T-helper 1 cell treated with Interleukin-12 subunit alpha and Interleukin-12 subunit beta and Interleukin-4 antibody, amounts not matched to agents 30 μg/mL and 1 μg/mL, for 36 hours (primary cell): ENCODE data around the gene DNTT.

Experiments used
- H3K27ac Mint-ChIP-seq: one replicate; pipeline ENCODE4 v1.8.0; 2021; ENCODE audit warnings: mild to moderate bottlenecking, mixed read lengths
- H3K27me3 Mint-ChIP-seq: one replicate; pipeline ENCODE4 v1.8.0; 2021; ENCODE audit warnings: low read depth, mixed read lengths
- H3K36me3 Mint-ChIP-seq: one replicate; pipeline ENCODE4 v1.8.0; 2021; ENCODE audit warnings: low read depth, mixed read lengths
- H3K4me1 Mint-ChIP-seq: one replicate; pipeline ENCODE4 v1.8.0; 2021; ENCODE audit warnings: low read depth, mixed read lengths
- H3K4me3 Mint-ChIP-seq: one replicate; pipeline ENCODE4 v1.8.0; 2021; ENCODE audit warnings: mild to moderate bottlenecking, moderate library complexity, mixed read lengths
- H3K9me3 Mint-ChIP-seq: one replicate; pipeline ENCODE4 v1.8.0; 2021; ENCODE audit warnings: mixed read lengths

The DNTT gene

DNA sequence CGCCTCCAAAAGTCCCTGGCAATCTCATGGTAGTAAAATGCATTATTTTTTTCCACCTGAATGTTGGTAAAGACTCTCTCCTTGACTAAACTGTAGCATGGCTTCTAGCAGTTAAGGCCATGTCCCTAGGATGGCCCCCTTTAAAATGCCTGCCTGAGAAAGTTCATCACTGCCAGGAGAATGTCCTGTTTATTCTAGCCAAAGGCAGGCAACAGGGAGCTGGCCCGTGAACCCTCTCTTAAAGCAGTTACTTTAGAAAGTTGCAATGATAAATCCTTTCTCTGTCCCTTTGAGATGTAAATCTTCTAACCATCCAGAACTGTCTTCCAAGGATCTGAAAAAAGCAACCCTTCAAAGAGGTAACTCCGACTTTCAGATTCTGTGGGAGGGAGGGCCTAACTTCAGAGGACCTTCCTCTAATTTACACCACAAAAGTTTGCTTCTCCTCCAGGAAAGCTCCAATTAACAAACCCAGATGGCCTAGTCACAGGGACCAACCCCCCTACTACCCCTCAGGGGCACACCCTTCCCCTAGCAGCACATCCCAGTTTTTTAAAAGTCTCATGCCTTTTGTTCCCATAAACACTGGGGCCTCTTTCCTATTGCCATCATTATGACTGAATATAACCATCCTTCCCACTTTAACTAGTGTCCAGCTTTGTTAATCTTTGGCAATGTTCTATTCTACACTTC is 5.5 kb downstream of the DNTT start:
- Mint-ChIP-seq H3K36me3 (no peaks in the 10 kb centered on the region), H3K9me3 (no peaks in the 10 kb centered on the region), H3K27ac (no peak overlapping the region), H3K4me3 (no peak overlapping the region), H3K4me1 (no peaks in the 10 kb centered on the region), H3K27me3 (peaks cover 7% of the 10 kb centered on the region)

DNA sequence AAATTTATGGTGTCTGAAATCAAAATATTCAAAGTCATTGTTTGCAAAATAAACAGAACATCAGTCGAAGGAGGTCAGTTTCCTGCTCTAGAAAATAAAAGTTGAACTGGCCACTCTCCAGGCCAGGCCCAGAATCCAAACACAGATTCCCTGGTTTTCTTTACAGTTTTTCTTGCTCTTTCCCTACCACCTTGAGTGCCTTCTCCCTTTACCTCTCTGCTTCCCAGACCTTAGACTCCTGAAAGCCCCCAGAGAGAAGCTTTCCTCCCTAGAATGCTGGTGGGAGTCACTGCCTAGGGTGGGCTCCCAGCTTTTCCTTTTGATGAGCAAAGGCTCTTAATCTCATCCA is 6.1 kb downstream of the DNTT start:
- Mint-ChIP-seq H3K4me3 (no peak overlapping the region), H3K27ac (no peak overlapping the region), H3K27me3 (peaks cover 7% of the 10 kb centered on the region)

DNA sequence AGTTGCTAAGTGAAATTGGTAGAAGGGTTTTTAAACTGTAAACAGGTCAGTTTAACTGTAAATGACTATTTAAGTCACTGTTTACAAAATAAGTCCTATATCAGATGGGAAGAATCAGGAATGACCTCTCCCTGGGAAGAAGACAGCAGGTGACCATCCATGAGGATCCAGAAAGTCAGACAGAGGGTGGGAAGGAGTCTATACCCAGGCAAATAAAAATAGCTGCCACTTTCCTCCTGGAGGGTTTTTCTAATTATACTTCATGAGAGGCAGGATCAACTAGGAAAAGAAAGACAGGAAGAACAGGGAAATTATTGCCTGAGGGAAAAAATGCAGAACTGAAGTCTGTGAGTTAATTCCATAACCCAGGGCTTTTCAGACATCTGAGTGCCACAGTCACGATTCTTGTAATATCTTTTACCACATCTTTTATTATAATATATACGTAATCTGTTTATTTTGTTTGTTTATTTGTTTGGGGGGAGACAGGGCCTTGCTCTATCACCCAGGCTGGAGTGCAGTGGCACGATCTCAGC is 7.0 kb downstream of the DNTT start:
- Mint-ChIP-seq H3K36me3 (no peaks in the 10 kb centered on the region), H3K4me3 (no peak overlapping the region), H3K27ac (no peak overlapping the region), H3K27me3 (peaks cover 5% of the 10 kb centered on the region), H3K4me1 (no peaks in the 10 kb centered on the region), H3K9me3 (no peaks in the 10 kb centered on the region)

More for the DNA sequence above, 6.1 kb downstream of the DNTT start:
- H3K9me3 Mint-ChIP-seq, result no peaks in the 10 kb centered on the region
- no peaks in the 10 kb centered on the region for H3K36me3 Mint-ChIP-seq
- H3K4me1 Mint-ChIP-seq, result no peaks in the 10 kb centered on the region

DNA sequence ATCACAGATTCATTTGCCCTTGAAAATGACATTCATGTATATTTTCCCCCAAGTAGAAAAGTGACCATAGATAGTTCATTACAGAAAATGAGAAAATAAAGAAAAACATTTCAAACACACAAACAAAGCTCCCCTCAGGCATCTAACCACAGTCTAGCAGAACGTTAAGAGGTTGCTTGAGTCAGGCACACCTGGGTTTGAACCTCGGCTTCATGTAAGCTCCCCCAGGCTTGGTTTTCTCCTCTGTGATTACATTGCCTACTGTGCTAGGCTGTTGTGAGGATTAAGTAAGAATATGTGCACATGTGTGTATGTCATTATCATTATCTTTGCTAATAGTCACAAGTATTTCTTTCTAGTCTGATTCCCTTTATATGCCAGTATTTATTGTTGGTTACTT is 9.1 kb downstream of the DNTT start:
- Mint-ChIP-seq H3K27ac (no peak overlapping the region), H3K4me1 (no peaks in the 10 kb centered on the region), H3K9me3 (no peaks in the 10 kb centered on the region), H3K36me3 (no peaks in the 10 kb centered on the region), H3K27me3 (no peaks in the 10 kb centered on the region), H3K4me3 (no peak overlapping the region)

DNA sequence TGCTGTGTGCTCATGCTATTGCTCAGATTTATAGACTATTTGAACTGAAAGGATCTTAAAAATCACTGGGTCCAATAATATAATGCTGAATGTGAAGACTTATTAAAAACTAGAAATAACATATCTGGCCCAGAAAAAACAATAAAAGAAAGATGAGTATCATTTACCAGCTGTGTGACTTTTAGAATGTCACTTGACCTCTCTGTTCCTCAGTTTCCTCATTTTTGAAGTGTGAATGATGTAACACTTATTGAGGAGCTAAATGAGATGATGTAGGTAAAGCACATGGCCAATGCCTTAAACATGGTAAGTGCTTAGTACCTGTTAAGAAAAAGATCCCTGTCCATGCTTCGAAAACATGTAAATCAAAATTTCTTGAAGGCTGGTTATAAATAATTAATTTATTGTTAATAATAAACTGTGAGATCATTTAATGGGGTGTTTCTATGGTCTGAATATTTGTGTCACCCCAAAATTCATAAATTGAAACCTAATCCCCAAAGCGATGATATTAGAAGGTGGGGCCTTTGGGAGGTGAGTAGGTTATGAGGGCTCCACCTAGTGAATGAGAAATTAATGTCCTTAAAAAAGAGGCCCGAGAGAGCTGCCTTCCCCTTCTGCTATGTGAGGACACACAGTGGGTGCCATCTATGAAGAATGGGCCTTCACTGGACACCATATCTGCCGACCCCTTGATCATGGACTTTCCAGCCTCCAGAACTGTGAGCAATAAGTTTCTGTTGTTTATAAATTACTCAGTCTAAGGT is 13.0 kb downstream of the DNTT start:
- Mint-ChIP-seq H3K27me3 (peaks cover 12% of the 10 kb centered on the region), H3K36me3 (no peaks in the 10 kb centered on the region), H3K27ac (no peak overlapping the region)

DNA sequence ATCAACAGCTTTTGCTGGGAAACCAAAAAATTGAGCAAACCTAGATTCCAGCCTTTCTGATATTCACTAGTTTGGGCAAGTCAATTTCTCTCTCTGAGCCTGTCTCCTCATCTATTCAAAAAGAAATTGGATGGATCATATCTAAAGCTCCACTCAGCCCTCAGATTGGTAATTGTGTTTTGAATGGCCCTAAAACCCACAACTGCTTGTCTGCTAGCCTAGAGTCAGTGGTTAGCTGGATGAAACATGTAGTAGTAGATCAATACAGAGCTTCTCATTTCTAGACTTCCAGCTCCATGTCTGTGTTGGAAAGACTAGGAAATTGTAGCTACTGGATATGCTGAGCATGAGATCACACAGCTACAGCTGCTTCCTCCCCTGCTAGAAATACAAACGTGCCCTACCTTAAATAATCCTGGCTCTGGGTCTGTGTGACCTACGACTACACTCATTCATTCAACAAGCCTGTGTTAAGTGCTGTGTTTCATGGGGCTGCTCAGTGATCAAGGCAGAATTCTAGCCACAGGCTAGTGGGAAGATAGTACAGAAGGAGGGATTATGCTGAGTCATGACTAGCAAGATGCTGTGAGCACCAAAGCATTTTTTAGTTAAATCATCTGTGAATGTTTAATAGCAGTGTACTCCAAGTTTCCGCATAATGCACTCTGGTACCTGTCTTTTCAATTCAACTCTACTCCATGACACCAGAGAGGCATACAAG is 15.7 kb downstream of the DNTT start:
- Mint-ChIP-seq H3K27me3 (peaks cover 17% of the 10 kb centered on the region), H3K27ac (no peak overlapping the region), H3K4me3 (no peak overlapping the region), H3K4me1 (no peaks in the 10 kb centered on the region), H3K9me3 (no peaks in the 10 kb centered on the region), H3K36me3 (no peaks in the 10 kb centered on the region)

More for the DNA sequence above, 13.0 kb downstream of the DNTT start:
- no peak overlapping the region for H3K4me3 Mint-ChIP-seq
- H3K4me1 Mint-ChIP-seq, result no peaks in the 10 kb centered on the region
- no peaks in the 10 kb centered on the region for H3K9me3 Mint-ChIP-seq

DNA sequence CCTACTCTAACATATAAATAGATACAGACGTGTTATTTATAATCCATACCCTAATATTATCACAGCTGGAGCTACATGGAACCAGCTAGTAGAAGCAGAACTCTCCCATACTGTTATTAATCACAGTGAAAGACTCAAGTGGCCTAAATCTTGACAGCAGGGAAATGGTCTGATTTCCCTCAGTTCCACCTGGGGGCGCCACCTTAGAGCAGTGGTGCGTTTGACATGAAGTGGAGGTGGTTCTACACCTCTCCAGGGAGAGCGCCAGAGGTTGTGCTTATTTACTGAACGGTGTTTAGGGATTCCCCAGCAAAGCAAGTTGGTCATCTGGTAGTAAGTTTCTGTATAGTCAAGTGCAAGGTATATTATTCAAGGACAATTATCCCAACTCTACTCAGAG is 17.6 kb downstream of the DNTT start:
- no peak overlapping the region for H3K27ac Mint-ChIP-seq
- no peak overlapping the region for H3K4me3 Mint-ChIP-seq
- H3K4me1 Mint-ChIP-seq, result no peaks in the 10 kb centered on the region
- H3K36me3 Mint-ChIP-seq, result no peaks in the 10 kb centered on the region
- peaks cover 18% of the 10 kb centered on the region for H3K27me3 Mint-ChIP-seq
- H3K9me3 Mint-ChIP-seq, result no peaks in the 10 kb centered on the region

DNA sequence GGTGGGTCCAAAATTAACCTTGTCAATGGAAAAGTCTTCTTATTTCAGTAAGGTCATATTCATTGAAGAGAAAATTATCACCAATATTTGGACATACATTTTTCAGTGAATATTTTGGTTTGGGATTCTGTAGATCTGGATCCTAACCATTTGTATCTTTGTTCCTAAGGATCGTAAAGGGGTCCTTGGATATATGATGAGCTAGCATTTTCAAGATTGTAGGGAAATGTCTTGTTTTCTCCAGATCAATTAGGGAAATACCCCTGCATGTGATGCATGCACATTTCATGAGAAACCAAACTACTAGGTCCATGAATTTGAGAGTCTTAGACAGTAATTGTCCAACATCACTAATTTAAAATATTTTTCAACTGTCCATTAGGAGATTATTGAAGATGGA is 18.0 kb downstream of the DNTT start:
- Mint-ChIP-seq H3K9me3 (no peaks in the 10 kb centered on the region), H3K4me1 (no peaks in the 10 kb centered on the region), H3K4me3 (no peak overlapping the region), H3K27ac (no peak overlapping the region), H3K27me3 (peaks cover 21% of the 10 kb centered on the region), H3K36me3 (no peaks in the 10 kb centered on the region)

DNA sequence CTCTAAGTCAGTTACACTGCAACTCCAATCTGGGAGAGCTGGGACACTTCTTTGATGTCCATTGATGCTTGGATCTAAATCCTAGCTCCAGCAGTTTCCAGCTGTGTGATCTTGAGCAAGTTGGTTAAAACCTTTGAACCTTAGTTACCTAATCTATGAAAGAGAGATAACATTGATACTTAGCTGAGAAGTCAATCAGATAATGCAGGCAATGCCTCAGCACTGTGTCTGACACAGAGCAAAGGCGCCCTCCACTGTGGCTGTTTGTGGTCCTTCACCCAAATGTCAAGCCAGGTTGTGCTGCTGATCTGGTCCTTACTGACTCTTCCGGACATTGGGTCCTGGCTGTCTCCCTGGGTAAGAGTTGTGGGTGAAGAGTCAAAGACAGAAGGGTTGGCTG is 20.2 kb downstream of the DNTT start:
- H3K27me3 Mint-ChIP-seq, result peaks cover 26% of the 10 kb centered on the region
- no peak overlapping the region for H3K27ac Mint-ChIP-seq
- no peaks in the 10 kb centered on the region for H3K36me3 Mint-ChIP-seq
- no peak overlapping the region for H3K4me3 Mint-ChIP-seq
- no peaks in the 10 kb centered on the region for H3K9me3 Mint-ChIP-seq
- no peaks in the 10 kb centered on the region for H3K4me1 Mint-ChIP-seq

DNA sequence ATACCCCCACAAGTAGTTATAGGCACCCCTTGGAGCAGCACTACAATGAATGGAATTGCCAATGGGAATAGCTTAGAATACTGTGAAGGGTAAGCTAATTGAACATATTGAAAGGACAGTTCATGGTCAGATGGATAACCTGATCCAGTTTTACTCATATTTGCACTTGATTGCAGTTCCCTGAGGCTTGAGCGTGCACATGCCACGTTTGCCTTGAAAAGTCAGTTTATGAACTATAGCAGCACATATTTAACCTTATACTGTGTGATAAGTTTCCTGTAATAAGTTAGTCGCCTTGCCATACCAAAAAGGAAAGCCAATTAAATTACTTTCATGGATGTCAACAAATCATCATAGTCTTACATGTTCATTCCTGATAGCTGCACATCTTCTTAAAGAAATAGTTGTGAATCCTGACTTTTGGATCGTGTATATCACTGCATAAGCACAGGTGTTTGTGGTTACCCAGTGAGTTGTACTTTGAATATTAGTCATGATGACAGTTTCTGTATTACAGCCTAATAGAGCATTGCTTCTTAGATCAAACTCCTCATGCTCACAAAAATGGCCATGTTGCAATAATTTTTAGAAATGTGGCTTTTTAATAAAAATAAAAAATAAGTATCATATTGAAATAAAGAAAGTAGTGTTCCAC is 21.6 kb downstream of the DNTT start:
- peaks cover 17% of the 10 kb centered on the region for H3K27me3 Mint-ChIP-seq
- no peak overlapping the region for H3K4me3 Mint-ChIP-seq
- no peaks in the 10 kb centered on the region for H3K36me3 Mint-ChIP-seq
- no peaks in the 10 kb centered on the region for H3K9me3 Mint-ChIP-seq
- no peak overlapping the region for H3K27ac Mint-ChIP-seq
- no peaks in the 10 kb centered on the region for H3K4me1 Mint-ChIP-seq

DNA sequence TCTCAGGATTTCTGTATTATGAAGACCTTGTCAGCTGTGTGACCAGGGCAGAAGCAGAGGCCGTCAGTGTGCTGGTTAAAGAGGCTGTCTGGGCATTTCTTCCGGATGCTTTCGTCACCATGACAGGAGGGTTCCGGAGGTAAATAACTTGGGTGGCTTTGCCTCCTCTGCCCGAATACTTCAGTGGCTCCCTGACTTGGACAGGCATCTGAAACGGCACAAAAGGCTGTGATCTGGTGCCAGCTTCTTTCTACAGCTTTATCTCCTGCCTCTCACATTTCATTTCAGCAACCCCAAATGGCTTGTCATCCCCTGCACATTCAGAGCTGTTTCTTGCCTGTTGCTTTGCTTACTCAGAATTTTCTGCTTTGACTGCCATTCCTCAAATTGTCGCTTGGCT is 23.2 kb downstream of the DNTT start:
- no peaks in the 10 kb centered on the region for H3K36me3 Mint-ChIP-seq
- H3K4me1 Mint-ChIP-seq, result no peaks in the 10 kb centered on the region
- peaks cover 22% of the 10 kb centered on the region for H3K27me3 Mint-ChIP-seq
- H3K27ac Mint-ChIP-seq, result no peak overlapping the region
- H3K4me3 Mint-ChIP-seq, result no peak overlapping the region
- H3K9me3 Mint-ChIP-seq, result no peaks in the 10 kb centered on the region

DNA sequence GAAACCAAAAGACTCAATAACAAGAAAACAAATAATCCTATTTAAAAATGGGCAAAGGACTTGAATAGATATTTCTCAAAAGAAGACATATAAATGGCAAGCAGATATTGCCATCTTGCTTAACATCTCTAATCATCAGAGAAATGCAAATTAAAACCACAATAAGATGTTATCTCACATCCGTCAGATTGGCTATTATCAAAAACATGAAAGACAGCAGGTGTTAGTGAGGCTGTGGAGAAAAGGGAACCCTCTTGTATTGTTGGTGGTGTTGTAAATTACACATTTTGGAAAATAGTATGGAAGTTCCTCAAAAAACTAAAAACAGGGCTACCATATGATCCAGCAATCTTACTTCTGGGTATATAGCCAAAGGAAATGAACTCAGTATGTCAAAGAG is 28.9 kb downstream of the DNTT start:
- Mint-ChIP-seq H3K9me3 (no peaks in the 10 kb centered on the region), H3K4me1 (no peaks in the 10 kb centered on the region), H3K4me3 (no peak overlapping the region), H3K27ac (no peak overlapping the region), H3K36me3 (no peaks in the 10 kb centered on the region), H3K27me3 (peaks cover 26% of the 10 kb centered on the region)

DNA sequence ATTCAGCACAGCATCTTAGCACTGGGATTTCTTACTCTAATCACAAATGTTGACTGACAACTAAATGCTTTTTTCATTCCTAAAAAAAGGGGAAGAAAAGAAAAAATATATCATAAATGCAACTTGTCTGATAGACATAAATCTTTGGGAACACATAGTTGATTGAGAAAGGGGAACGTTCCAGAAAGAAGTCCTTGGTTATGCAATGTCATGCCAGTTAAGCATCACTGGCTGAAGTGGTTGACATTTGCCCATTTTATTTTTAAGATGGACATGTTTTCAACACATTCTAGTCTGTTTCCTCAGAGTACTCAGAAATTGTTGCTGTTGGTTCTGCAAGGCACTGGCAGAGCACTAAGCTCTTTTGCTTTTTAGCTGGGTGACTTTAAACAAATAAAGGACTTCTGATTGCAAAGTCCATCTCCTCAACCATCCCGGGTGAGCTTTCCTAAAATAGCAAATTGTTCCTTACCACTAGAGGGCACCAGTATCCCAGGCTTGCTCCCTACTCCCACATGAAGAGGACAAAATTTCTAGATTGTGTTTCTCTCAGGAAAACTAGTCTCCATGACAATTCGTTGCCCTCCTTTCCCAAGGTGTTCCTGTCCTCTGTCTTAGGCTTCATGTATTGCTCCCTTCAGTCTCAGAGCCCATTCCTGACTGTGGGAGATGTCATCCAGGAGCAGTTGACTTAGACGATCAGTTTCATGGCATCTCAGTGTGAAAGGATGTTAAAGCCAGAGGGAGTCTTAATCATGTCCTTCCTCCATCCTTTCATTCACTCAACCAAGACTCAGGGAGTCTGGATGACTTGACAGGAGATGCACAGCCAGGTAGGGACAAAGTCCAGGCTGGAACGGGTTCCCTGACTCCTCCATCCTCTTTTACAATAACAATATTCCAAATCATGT is 30.6 kb downstream of the DNTT start:
- Mint-ChIP-seq H3K9me3 (no peaks in the 10 kb centered on the region), H3K36me3 (no peaks in the 10 kb centered on the region), H3K27ac (no peak overlapping the region), H3K27me3 (peaks cover 23% of the 10 kb centered on the region), H3K4me3 (no peak overlapping the region), H3K4me1 (no peaks in the 10 kb centered on the region)

DNA sequence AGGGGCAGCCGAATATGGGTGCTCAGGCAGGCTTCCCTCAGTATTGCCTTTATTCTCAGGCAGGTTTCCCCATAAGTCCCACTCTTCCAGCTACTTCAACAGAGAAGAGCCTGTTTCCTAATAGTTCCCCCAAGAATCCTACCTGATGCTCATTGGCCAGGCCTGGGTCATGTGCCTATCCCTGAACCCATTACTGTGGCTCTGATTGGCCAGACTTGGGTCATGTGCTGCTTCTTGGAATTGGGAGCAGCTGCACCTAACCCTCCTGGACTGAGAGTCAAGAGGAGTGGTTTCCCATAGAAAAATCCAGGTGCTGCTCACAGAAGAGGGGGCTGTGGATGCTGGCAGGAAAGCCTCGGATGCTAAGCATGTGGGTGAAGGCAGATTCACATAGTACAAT is 32.9 kb downstream of the DNTT start:
- peaks cover 17% of the 10 kb centered on the region for H3K27me3 Mint-ChIP-seq

More for the DNA sequence above, 32.9 kb downstream of the DNTT start:
- Mint-ChIP-seq H3K4me1 (no peaks in the 10 kb centered on the region), H3K9me3 (no peaks in the 10 kb centered on the region), H3K4me3 (no peak overlapping the region), H3K27ac (no peak overlapping the region), H3K36me3 (no peaks in the 10 kb centered on the region)
